Activated CD4-positive, alpha-beta T cell treated with anti-CD3 and anti-CD28 coated beads, Interleukin-2, amount 10 ng/mL, durations not matched to agents 24 days and 14 days (primary cell): ENCODE data around the gene MRPS22. TPM values are rescaled to one million over a fixed set of nuclear protein-coding genes. Genes with fewer than 3 reads are reported as not detected.
"Not testable (repeated sequence)": the region's sequence is repeated elsewhere in the genome, so short reads cannot be mapped to it uniquely, and the experiment has no call there.

ENCODE experiments used
- DNase-seq: peaks from one replicate; pipeline ENCODE4 v3.0.0; 2022
- H3K27ac Mint-ChIP-seq: one replicate; pipeline ENCODE4 v1.8.0; 2022; ENCODE audit warnings: mild to moderate bottlenecking, mixed read lengths
- H3K27me3 Mint-ChIP-seq: one replicate; pipeline ENCODE4 v1.8.0; 2022; ENCODE audit warnings: mixed read lengths
- H3K36me3 Mint-ChIP-seq: one replicate; pipeline ENCODE4 v1.8.0; 2022; ENCODE audit warnings: low read depth, mild to moderate bottlenecking, mixed read lengths
- H3K4me1 Mint-ChIP-seq: one replicate; pipeline ENCODE4 v1.8.0; 2021; ENCODE audit warnings: mixed read lengths
- H3K4me3 Mint-ChIP-seq: one replicate; pipeline ENCODE4 v1.8.0; 2022; ENCODE audit warnings: mild to moderate bottlenecking, moderate library complexity, mixed read lengths
- H3K9me3 Mint-ChIP-seq: one replicate; pipeline ENCODE4 v1.8.0; 2021; ENCODE audit warnings: mixed read lengths
- intact Hi-C: fragments of 100-400 bp; cut with micrococcal nuclease; formaldehyde crosslinking; loops from one replicate; pipeline ENCODE4 v1.15.1; 2023
- total RNA-seq: library from RNA; stranded (reverse); gene quantifications from 2 replicates; pipeline ENCODE4 v1.2.3, GENCODE V29; 2022

The MRPS22 gene
- total RNA-seq, 1 donor from 2014 or later: 55.8 TPM

DNA sequence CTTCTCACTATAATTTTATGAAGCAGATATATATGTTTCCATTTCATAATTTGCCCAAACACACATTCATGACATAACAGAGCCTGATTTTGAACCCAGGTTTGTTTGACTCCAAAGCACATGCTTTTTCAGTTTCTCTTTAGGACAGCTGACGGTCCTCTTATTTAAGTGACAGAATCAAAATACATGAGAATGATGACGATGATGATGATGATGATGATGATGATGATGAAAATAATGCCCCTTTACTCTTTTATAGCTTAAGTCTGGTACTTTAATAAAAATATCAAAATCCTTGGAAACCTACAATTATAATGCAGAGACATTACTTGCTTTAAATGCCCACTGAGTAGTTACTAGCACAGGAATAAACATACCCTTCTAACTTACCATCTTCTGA lies 30.3 kb downstream of the MRPS22 start:
- Mint-ChIP-seq H3K36me3 (peaks cover 66% of the 10 kb centered on the region), H3K4me1 (no peaks in the 10 kb centered on the region), H3K27ac (no peak overlapping the region), H3K27me3 (no peaks in the 10 kb centered on the region), H3K9me3 (no peaks in the 10 kb centered on the region), H3K4me3 (no peak overlapping the region)
- intact Hi-C loops: no loop called here
- DNase-seq: no peak

DNA sequence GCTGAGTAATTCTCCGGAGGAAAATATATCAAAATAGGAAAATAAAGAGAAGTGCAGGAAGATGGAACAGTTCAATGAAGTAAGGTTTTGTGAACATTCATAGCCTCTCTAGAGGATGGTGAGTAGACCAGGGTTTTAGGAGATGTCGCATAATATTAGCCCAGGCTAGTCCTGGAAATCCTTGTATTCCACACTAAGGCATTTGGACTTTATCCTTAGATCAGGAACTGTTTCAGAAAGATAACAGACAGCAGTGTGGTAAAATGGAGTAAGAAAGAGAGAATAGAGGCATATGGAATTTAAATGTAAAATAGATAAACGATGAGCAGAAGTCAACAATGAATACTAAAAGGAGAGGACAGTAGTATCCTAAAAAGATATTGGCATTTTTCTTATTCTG lies 33.6 kb downstream of the MRPS22 start:
- intact Hi-C loops: no loop called here
- no peaks in the 10 kb centered on the region for H3K27me3 Mint-ChIP-seq
- peaks cover 65% of the 10 kb centered on the region for H3K36me3 Mint-ChIP-seq
- H3K4me3 Mint-ChIP-seq: no peak overlapping the region
- no peak for DNase-seq
- H3K9me3 Mint-ChIP-seq: no peaks in the 10 kb centered on the region
- no peak overlapping the region for H3K27ac Mint-ChIP-seq
- peaks cover 11% of the 10 kb centered on the region for H3K4me1 Mint-ChIP-seq

DNA sequence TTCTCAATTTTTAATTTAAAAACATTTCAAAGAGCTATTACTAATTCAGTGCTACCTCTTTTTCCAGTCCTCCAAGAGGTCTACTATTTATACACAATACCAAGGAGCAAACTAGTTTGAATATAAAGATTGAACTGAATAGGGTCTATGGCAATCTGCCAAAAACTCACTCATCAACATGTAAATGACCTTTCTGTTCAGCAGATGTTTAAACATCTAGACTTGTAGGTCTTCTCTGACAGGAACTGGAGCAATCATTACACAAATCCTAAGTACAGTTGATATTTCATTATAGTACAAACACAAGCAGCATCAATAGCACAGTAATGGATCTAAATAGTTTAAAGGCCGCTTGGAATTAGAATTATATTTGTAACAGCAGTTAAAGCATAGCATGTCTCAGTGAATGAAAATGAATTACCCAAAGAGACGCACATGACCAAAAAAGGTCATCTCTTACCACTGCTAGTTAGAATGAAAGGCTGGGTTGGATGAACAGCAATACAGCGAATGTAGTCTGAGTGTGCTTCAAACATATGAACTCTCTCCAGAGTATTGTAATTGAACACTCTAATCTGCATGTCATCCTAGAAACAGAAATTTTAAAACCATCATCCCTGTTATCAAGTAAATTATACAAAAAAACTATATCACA lies 34.9 kb downstream of the MRPS22 start:
- H3K9me3 Mint-ChIP-seq: no peaks in the 10 kb centered on the region
- H3K4me1 Mint-ChIP-seq: peaks cover 12% of the 10 kb centered on the region
- H3K27me3 Mint-ChIP-seq: no peaks in the 10 kb centered on the region
- intact Hi-C loops: no loop called here
- peaks cover 56% of the 10 kb centered on the region for H3K36me3 Mint-ChIP-seq
- no peak overlapping the region for H3K27ac Mint-ChIP-seq
- DNase-seq: no peak
- H3K4me3 Mint-ChIP-seq: no peak overlapping the region

DNA sequence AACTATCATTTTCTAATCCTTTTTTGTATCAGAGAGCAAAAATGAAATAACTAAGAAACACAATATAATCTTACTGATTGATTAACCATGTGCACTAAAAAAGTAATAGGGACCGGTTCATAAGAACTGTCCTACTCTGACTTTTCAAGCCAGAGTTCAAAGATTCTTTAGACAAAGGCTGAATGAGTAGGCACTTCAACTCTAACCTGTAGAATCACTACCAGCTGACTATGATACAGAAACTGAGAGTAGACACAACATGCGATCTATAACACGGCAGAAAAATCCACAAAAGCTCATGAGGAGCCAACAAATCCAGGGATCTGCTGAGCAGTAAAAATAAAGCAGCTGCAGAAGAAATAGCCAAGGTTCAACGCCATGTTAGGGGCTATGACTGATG lies 36.8 kb downstream of the MRPS22 start:
- H3K27me3 Mint-ChIP-seq: no peaks in the 10 kb centered on the region
- intact Hi-C loops: loop anchor here (10.0 kb wide), 1 partner anchor 1564 kb away; the partner anchor contains the start of gene SLC25A36
- peaks cover 49% of the 10 kb centered on the region for H3K36me3 Mint-ChIP-seq
- no peaks in the 10 kb centered on the region for H3K9me3 Mint-ChIP-seq
- no peak for DNase-seq
- H3K4me1 Mint-ChIP-seq: peaks cover 14% of the 10 kb centered on the region
- H3K27ac Mint-ChIP-seq: no peak overlapping the region
- no peak overlapping the region for H3K4me3 Mint-ChIP-seq

DNA sequence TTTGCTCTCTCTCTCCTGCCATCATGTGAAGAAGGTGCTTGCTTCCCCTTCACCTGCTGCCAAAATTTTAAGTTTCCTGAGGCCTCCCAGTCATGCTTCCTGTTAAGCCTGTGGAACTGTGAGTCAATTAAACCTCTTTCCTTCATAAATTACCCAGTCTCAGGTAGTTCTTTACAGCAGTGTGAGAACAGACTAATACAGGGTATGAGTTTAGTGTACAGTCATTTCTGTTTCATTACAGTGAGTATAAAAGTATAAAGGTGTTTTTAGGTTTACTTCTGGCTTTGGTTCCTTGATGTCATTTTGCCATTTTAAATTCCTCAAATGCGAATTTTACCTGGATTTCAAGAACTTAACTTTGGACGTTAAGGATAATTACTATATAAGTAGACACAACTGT lies 38.5 kb downstream of the MRPS22 start:
- H3K27ac Mint-ChIP-seq, H3K4me3 Mint-ChIP-seq, H3K27me3 Mint-ChIP-seq, DNase-seq, H3K9me3 Mint-ChIP-seq: not testable (repeated sequence)
- Mint-ChIP-seq H3K4me1 (peaks cover 27% of the 10 kb centered on the region), H3K36me3 (peaks cover 49% of the 10 kb centered on the region)
- intact Hi-C loops: loop anchor here (10.0 kb wide), 1 partner anchor 1563 kb away; the partner anchor contains the start of gene SLC25A36

DNA sequence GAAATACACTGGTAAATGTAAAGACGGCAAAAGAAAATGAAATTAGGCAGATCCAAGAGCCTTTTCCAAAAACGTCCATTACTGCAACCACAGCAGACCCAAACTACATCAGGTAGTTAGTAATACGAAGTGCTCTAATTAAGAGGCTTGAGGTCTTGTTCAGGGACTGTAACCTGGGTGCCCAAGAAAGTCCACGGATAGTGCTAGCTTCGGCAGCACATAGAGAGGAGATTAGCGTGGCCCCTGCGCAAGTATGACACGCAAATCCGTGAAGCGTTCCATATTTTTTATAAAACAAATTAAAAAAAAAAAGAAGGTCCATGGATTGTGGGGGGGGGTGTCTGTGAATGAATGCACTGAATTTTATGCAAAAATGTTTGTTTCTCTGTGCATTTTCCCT lies 44.3 kb downstream of the MRPS22 start:
- H3K4me1 Mint-ChIP-seq: peaks cover 36% of the 10 kb centered on the region
- peaks cover 12% of the 10 kb centered on the region for H3K36me3 Mint-ChIP-seq
- no peak overlapping the region for H3K27ac Mint-ChIP-seq
- intact Hi-C loops: loop anchor here (10.0 kb wide), 1 partner anchor 1557 kb away; the partner anchor contains the start of gene SLC25A36
- H3K9me3 Mint-ChIP-seq: no peaks in the 10 kb centered on the region
- no peak for DNase-seq
- no peaks in the 10 kb centered on the region for H3K27me3 Mint-ChIP-seq
- H3K4me3 Mint-ChIP-seq: peak overlapping the region; percentile 64

DNA sequence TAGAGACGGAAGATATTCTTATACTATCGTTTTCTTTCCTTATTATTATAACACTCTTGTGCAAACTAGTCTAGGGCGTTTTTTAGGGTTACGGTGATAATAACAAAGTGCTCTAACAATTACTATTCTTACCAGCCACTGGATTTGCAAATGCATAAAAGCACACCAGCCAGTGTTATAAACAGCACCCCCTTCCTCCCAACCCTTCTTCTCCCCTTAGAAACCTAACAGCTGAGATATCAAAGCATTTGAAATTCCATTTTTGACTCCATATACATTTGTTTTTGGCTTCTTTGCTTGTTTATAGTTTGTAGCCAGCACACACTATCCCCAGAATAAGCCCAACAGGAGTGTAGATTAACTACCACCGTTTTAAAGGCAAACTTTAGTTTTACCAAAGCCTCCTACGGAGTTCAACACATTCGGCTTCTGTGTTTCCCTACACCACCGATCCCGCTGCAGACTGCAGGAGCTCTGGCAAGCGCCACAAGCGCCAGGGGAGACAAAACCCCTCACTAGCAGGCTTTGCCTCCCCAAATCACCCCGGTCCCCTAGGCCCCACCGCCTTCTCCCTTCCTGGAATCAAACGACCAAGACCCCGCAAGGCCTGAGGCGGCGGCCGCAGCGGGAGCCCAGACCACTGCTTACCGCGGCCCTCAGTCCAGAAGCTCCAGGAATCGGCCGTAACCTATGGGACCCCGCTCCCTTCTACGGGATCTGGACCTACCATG lies 45.2 kb downstream of the MRPS22 start:
- intact Hi-C loops: loop anchor here (1.0 to 10.0 kb wide), 3 partner anchors 31 to 1556 kb away; partner anchors contain the start of genes MRPS22 and SLC25A36
- DNase-seq: no peak
- no peaks in the 10 kb centered on the region for H3K9me3 Mint-ChIP-seq
- peaks cover 35% of the 10 kb centered on the region for H3K4me1 Mint-ChIP-seq
- peak overlapping the region; percentile 93 for H3K4me3 Mint-ChIP-seq
- peaks cover 12% of the 10 kb centered on the region for H3K36me3 Mint-ChIP-seq
- peaks cover 4% of the 10 kb centered on the region for H3K27me3 Mint-ChIP-seq
- peak overlapping the region; percentile 97 for H3K27ac Mint-ChIP-seq

DNA sequence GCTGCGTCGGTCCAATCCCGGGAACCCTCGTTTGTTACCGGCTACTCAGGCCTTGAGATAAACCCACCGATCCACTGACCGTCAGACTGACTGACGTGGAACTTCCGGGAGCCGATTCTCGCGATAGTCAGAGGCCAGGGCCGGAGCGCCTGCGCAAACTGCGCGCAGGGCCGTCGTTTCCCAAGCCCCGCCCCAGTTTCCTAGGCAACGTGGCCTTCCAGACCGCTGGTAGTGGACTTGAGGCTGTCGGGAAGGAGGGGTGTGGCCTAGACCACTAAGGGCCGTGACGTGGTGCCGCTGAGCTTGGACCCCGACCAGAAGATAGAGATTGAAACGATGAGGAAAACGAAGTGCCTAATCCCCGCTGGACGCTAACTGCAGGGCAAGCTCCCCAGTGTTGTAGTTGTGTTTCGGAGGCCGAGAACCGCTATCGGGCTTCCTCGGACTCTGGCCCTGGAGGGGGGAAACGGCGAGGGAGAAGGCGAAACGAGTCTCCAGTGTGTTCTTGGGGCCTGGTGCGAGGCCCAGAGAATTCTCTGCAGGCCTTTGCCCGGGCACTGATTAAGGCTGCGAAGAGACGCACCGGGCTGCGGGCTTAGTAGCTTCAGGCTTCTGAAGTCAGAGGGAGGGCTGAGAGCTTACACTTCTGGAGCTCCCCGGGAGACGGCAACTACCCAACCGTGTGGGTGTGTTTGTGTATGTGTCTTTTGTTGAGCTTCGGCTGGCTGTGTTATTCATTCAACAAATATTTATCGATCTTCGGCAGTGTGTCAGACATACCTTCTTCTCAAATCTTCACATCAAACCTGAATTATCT lies 45.9 kb downstream of the MRPS22 start, which contains the start of gene COPB2:
COPB2 (minus strand) TSS at position 96 of the 817 bp plus-strand sequence. CDS start 97 bp downstream, outside the sequence.
- H3K9me3 Mint-ChIP-seq: no peaks in the 10 kb centered on the region
- DNase-seq: peak; percentile 99
- H3K27me3 Mint-ChIP-seq: peaks cover 7% of the 10 kb centered on the region
- peaks cover 10% of the 10 kb centered on the region for H3K36me3 Mint-ChIP-seq
- intact Hi-C loops: loop anchor here (1.0 to 10.0 kb wide), 3 partner anchors 31 to 1555 kb away; partner anchors contain the start of genes MRPS22 and SLC25A36
- H3K4me3 Mint-ChIP-seq: peak within 1 kb of the TSS; percentile 93
- peaks cover 35% of the 10 kb centered on the region for H3K4me1 Mint-ChIP-seq
- H3K27ac Mint-ChIP-seq: peak within 1 kb of the TSS; percentile 97

DNA sequence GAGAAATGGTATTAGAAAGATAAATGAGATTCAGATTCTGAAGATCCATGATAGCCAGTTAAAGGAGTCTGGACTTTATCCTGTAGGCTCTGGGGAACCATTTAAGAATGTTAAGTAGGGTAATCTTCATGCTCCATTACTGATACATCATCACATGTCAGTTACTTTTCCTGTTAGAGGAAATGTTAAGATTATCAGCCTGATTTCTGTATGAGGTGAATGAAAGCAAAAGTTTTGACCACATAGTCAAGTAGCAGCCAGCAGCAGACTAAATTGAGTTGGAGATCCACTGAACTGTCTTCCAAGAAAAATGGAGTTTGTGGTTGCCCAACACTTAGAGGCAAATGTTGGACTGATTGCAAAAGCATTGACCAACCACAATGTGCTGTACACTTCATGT lies 50.3 kb downstream of the MRPS22 start:
- Mint-ChIP-seq H3K27ac (no peak overlapping the region), H3K4me1 (peaks cover 7% of the 10 kb centered on the region), H3K27me3 (peaks cover 13% of the 10 kb centered on the region), H3K9me3 (no peaks in the 10 kb centered on the region), H3K36me3 (peaks cover 2% of the 10 kb centered on the region), H3K4me3 (no peak overlapping the region)
- intact Hi-C loops: no loop called here
- no peak for DNase-seq

DNA sequence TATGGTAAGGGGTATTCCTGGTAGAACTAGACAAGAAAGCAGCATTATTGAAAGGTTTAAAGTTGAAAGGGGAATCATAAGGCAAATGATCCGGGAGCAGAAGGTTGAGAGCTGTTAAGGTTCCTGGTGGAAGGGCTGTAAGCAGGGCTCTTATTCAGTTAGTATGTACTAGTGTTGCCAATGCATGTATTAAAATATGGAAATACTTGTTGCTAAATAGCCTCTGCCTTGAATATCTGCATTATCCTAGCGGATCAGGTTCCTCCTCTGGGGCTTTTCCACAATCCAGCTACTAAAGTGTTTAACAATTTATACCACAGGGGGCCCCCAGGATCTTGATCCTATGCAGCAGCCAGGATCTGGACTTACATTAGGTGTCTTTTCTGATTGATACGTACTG lies 52.9 kb downstream of the MRPS22 start:
- DNase-seq: no peak
- peaks cover 13% of the 10 kb centered on the region for H3K27me3 Mint-ChIP-seq
- no peaks in the 10 kb centered on the region for H3K36me3 Mint-ChIP-seq
- H3K9me3 Mint-ChIP-seq: peaks cover 3% of the 10 kb centered on the region
- no peak overlapping the region for H3K27ac Mint-ChIP-seq
- H3K4me3 Mint-ChIP-seq: no peak overlapping the region
- no peaks in the 10 kb centered on the region for H3K4me1 Mint-ChIP-seq
- intact Hi-C loops: no loop called here

DNA sequence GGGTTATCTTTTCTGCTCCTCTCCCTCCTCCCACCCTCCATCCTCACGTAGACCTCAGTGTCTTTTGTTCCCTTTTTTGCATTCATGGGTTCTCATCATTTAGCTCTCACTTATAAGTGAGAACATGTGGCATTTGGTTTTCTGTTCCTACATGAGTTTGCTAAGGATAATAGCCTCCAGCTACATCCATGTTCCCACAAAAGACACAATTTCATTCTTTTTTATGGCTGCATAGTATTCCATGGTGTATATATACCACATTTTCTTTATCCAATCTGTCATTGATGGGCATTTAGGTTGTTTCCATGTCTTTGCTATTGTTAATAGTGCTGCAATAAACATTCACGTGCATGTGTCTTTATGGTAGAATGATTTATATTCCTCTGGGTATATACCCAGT lies 57.3 kb downstream of the MRPS22 start:
- H3K27me3 Mint-ChIP-seq, intact Hi-C loops, H3K36me3 Mint-ChIP-seq, H3K4me3 Mint-ChIP-seq, H3K27ac Mint-ChIP-seq, H3K4me1 Mint-ChIP-seq, DNase-seq: not testable (repeated sequence)
- peaks cover 18% of the 10 kb centered on the region for H3K9me3 Mint-ChIP-seq
